IMR-90 (cell line): ENCODE results near the gene SELENBP1.

Experiments used
- CEBPB ChIP-seq: IDR thresholded peaks from 2 replicates; pipeline ENCODE4 v1.6.1; 2012; ENCODE audit warnings: low read depth, low read length, improper control_type of control experiment
- CTCF ChIP-seq: conservative IDR thresholded peaks from 2 replicates; pipeline ENCODE4 v1.5.1; 2012; ENCODE audit warnings: mild to moderate bottlenecking, low read depth, low read length, improper control_type of control experiment
- FOS ChIP-seq: fragments of 150-350 bp; IDR thresholded peaks from 2 replicates; pipeline ENCODE4 v1.6.1; 2016; ENCODE audit warnings: low read depth, low read length
- MAFK ChIP-seq: IDR thresholded peaks from 2 replicates; pipeline ENCODE4 v1.6.1; 2012; ENCODE audit warnings: low read depth, low read length, improper control_type of control experiment
- MAZ ChIP-seq: IDR thresholded peaks from 2 replicates; pipeline ENCODE4 v1.6.1; 2012; ENCODE audit warnings: low read depth, mild to moderate bottlenecking, low read length, improper control_type of control experiment, moderate library complexity, borderline replicate concordance
- POLR2A ChIP-seq: IDR thresholded peaks from 2 replicates; pipeline ENCODE4 v1.6.1; 2012; ENCODE audit warnings: mild to moderate bottlenecking, low read depth, low read length
- RAD21 ChIP-seq: IDR thresholded peaks from 2 replicates; pipeline ENCODE4 v1.6.1; 2012; ENCODE audit warnings: low read length, improper control_type of control experiment
- RFX5 ChIP-seq: IDR thresholded peaks from 2 replicates; pipeline ENCODE4 v1.8.0; 2012; ENCODE audit warnings: low read depth, mild to moderate bottlenecking, low read length, moderate library complexity
- SMC3 ChIP-seq: fragments of 150-350 bp; IDR thresholded peaks from 2 replicates; pipeline ENCODE4 v1.6.1; 2016; ENCODE audit warnings: low read depth, mild to moderate bottlenecking, antibody characterized with exemption, low read length, moderate library complexity
- USF2 ChIP-seq: fragments of 150-350 bp; IDR thresholded peaks from 2 replicates; pipeline ENCODE4 v1.6.1; 2017; ENCODE audit warnings: mild to moderate bottlenecking, antibody characterized with exemption, low read length, low read depth

GRCh38 chr1:151368393-151369301 lies 3.9 kb downstream of the SELENBP1 start:
- TF ChIP-seq CTCF (no peak), MAZ (no peak), CEBPB (no peak), RAD21 (no peak), RFX5 (no peak), MAFK (no peak), FOS (no peak), USF2 (no peak), SMC3 (no peak), POLR2A (no peak)
